Aorta (tissue), 5 donors: Measurements from ENCODE around the gene ABCD2. TPM values are rescaled to one million over a fixed set of nuclear protein-coding genes. Genes with fewer than 3 reads are reported as not detected.

Experiments
- ATAC-seq: fragments of 200-7000 bp; cut with Tn5 transposase; one replicate; pipeline ENCODE4 v1.9.1; 2022; ENCODE audit warnings: moderate library complexity; ENCODE audit not compliant: low FRiP score
- DNase-seq, 2 donors: peaks; one replicate each; pipeline ENCODE4 v3.0.0-alpha.2; 2020
- H3K27ac ChIP-seq, 2 donors: one replicate each; pipeline ENCODE4 v1.5.1; 2013; ENCODE audit warnings: low read length in 2 of 2, mild to moderate bottlenecking in 2 of 2, moderate library complexity in 2 of 2, control low read depth in 1 of 2, inconsistent platforms in 1 of 2, low read depth in 1 of 2
- H3K27me3 ChIP-seq, 2 donors: one replicate each; pipeline ENCODE4 v1.6.1; 2013; ENCODE audit warnings: control low read depth in 1 of 2, low read length in 1 of 2, mild to moderate bottlenecking in 1 of 2, moderate library complexity in 1 of 2; ENCODE audit not compliant: insufficient read depth in 2 of 2, control insufficient read depth in 1 of 2
- H3K36me3 ChIP-seq, 2 donors: one replicate each; pipeline ENCODE4 v1.6.1; 2013; ENCODE audit warnings: control low read depth in 1 of 2, low read length in 1 of 2, mild to moderate bottlenecking in 1 of 2; ENCODE audit not compliant: insufficient read depth in 2 of 2, control insufficient read depth in 1 of 2
- H3K4me1 ChIP-seq, 2 donors: one replicate each; pipeline ENCODE4 v1.6.1; 2013; ENCODE audit warnings: low read length in 2 of 2, control low read depth in 1 of 2, mild to moderate bottlenecking in 1 of 2, moderate library complexity in 1 of 2; ENCODE audit not compliant: insufficient read depth in 2 of 2, control insufficient read depth in 1 of 2
- H3K4me3 ChIP-seq, 2 donors: one replicate each; pipeline ENCODE4 v1.5.1; 2013; ENCODE audit warnings: low read length in 2 of 2, control low read depth in 1 of 2, mild to moderate bottlenecking in 1 of 2
- H3K9me3 ChIP-seq: one replicate; pipeline ENCODE4 v1.6.1; 2013; ENCODE audit warnings: mild to moderate bottlenecking, low read length; ENCODE audit not compliant: control insufficient read depth
- WGBS, 2 donors: extraction: QIAGEN DNeasy Blood & Tissue Kit; methylation state at CpG; one replicate each; pipeline ENCODE4 v1.1.7; 2013; 5-methylcytosine and 5-hydroxymethylcytosine counted together
- intact Hi-C, 2 donors: fragments of 100-400 bp; cut with DNase I; formaldehyde crosslinking; loops; one replicate each; pipeline versions ENCODE4 v1.14.2 to v1.15.0; 2022
- polyA plus RNA-seq, 2 donors: library from polyadenylated mRNA; stranded (reverse); fragments of 200-250 nt; gene quantifications; one replicate each; pipeline ENCODE4 v1.2.3, GENCODE V29; 2013
- total RNA-seq, 2 donors: library from RNA; stranded (reverse); fragmentation: NEBNext Ultra II Directional; extraction: Animal tissue kit (Norgen Biotek cat#: 25700); gene quantifications; one replicate each; pipeline ENCODE4 v1.2.1, GENCODE V29; 2021
- donor health status: healthy with polysubstance abuse.
- donor health status: Bipolar disorder and iron deficiency.
- donor health status: DM: no; HTN: no; CAD: no.
- donor health status: DM: no; HTN: no; CAD: no.
- donor health status: DM: yes; HTN: yes; CAD: no.

The ABCD2 gene
- total and polyA plus RNA-seq, 4 donors: 0.03 to 0.75 (median 0.34) TPM

DNA sequence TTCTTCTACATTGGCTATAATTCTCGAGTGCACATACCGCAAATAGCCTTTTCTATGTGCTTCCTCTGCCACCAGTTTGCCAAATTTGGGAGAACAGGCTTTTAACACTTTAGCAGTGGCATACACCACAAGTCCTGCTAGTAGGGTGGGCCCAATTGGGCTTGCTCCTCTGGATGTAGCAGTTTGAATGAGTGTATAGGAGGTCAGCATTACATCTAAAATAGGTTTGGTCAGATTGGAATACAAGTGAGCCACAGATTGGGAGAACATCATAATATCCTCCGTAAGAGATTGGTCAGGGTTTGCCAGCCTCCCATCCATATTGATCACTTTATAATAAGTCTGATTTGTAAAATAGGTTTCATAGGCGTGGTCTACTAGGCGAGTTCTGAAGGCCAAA is 902 bp downstream of the ABCD2 start:
- 51 to 55% methylated on average over 5 of the region's 5 CpGs for WGBS, 2 donors

DNA sequence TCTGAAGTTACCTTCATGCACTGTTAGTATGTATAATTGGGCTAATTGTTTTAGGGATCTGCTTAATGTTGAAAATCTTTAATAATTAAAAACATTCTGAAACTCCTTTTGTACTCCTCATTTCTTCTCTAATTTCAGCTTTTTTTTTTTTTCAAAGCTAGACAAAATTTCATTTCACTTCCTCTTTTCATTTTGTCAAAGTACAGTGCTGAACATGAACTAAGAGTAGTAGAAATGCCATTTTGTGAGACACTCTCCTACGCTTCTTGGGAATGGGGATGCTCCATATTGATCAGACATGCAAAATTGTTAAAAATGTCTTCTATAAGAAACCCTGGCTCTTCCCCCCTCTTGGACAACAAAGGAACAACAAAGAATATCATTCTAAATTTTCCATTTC is 1.7 kb downstream of the ABCD2 start:
- Histone ChIP-seq H3K27me3 (no peaks in the 10 kb centered on the region), H3K36me3 (no peaks in the 10 kb centered on the region), H3K4me1 (peaks cover 0 to 2% of the 10 kb centered on the region in 2 donors), H3K27ac (no peak overlapping the region), H3K9me3 (peaks cover 1% of the 10 kb centered on the region), H3K4me3 (no peak overlapping the region)
- DNase-seq: no peak
- intact Hi-C loops: no loop called here
- 91% methylated on average over 1 of the region's 1 CpG for WGBS, 2 donors
- ATAC-seq: no peak

More for the DNA sequence above, 902 bp downstream of the ABCD2 start:
- no peaks in the 10 kb centered on the region for H3K36me3 ChIP-seq
- no peak for ATAC-seq
- peaks cover 1% of the 10 kb centered on the region for H3K9me3 ChIP-seq
- H3K4me1 ChIP-seq: peaks cover 0 to 2% of the 10 kb centered on the region in 2 donors
- no peak overlapping the region for H3K4me3 ChIP-seq
- intact Hi-C loops: no loop called here
- no peak overlapping the region for H3K27ac ChIP-seq
- H3K27me3 ChIP-seq: no peaks in the 10 kb centered on the region
- no peak for DNase-seq

DNA sequence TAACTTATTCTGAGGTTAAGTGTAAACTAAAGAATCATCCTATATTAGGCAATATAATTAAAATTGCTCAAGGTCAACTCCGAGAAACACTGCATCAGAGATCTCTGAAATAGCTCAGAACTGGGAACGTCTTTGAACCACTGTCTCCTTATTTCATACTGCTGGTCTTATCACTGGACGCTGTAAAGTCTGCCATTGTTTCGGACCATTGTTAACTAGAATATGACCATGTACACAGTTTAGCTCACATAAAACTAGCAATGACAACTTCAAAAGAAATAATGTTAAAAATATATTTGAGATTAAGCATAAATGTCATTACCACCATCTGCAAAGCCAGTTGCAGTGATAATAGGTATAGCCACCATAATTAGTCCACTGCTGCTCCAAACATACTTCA is 2.9 kb downstream of the ABCD2 start:
- Histone ChIP-seq H3K4me1 (no peaks in the 10 kb centered on the region), H3K27me3 (no peaks in the 10 kb centered on the region), H3K9me3 (no peaks in the 10 kb centered on the region), H3K27ac (no peak overlapping the region), H3K4me3 (no peak overlapping the region), H3K36me3 (no peaks in the 10 kb centered on the region)
- 86 to 90% methylated on average over 4 of the region's 4 CpGs for WGBS, 2 donors
- DNase-seq (no peak), ATAC-seq (no peak)
- intact Hi-C loops: no loop called here

DNA sequence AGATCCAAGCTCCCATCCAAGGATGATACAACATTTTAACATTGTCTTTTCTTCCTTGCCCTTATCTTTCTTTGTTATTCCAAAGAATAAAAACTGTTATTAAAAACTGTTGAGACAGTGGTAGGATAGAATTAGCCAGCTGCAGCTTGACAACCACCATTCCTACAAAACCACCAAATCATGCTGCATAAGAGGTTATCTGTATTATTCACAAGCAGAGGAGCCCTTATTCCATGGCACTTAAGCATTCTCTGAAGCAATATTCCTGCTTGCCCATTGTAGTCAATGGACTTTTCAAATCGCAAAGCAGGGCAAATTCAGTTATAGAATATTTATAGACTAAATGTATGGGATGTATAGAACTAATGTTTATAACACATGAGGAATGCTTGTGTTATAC is 3.4 kb downstream of the ABCD2 start:
- 87 to 95% methylated on average over 1 of the region's 1 CpG for WGBS, 2 donors
- DNase-seq: no peak
- intact Hi-C loops: no loop called here
- H3K36me3 ChIP-seq: no peaks in the 10 kb centered on the region
- no peaks in the 10 kb centered on the region for H3K27me3 ChIP-seq
- no peak overlapping the region for H3K27ac ChIP-seq
- H3K9me3 ChIP-seq: no peaks in the 10 kb centered on the region
- no peak overlapping the region for H3K4me3 ChIP-seq
- no peak for ATAC-seq
- no peaks in the 10 kb centered on the region for H3K4me1 ChIP-seq

DNA sequence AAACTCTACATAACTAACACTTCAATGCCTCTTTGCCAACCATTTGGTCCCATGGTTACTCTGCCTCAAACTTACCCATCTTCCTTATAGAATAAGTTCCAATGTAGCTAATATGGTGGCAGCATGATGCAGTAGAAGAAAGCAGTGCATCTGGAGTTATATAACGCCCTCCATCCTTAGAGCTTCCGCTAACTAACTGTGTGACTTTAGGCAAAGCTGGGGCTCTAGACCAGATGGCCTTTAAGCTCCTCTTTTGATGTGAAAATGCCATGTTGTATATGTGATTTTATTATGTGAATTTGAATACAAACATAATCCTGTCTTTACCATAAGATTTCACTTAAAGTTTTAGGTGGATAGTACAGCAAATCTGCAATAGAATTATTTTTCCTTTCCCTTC is 6.1 kb downstream of the ABCD2 start:
- DNase-seq (no peak), ATAC-seq (no peak)
- intact Hi-C loops: no loop called here
- WGBS, 2 donors: 67 to 96% methylated on average over 2 of the region's 2 CpGs
- Histone ChIP-seq H3K27me3 (no peaks in the 10 kb centered on the region), H3K36me3 (no peaks in the 10 kb centered on the region), H3K9me3 (no peaks in the 10 kb centered on the region), H3K27ac (no peak overlapping the region), H3K4me1 (no peaks in the 10 kb centered on the region), H3K4me3 (no peak overlapping the region)

DNA sequence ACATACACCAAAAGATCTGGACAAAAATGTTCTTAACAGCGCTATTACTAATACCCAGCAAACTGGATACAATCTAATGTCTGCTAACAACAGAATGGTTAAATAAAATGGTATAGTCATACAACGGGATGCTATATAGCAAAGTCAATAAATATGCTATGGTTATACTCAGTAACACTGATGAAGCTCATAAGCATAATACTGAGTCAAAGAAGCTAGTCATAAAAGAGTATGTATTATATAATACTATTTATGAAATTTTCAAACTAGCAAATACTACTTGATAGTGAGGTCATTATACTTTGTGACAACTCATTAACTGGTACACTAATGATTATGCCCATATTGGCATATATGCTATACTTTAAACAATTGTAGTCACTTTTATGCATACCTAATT is 7.4 kb downstream of the ABCD2 start:
- H3K4me3 ChIP-seq: no peak overlapping the region
- no peaks in the 10 kb centered on the region for H3K27me3 ChIP-seq
- H3K36me3 ChIP-seq: no peaks in the 10 kb centered on the region
- H3K27ac ChIP-seq: no peak overlapping the region
- DNase-seq: no peak
- intact Hi-C loops: no loop called here
- WGBS, 2 donors: 50 to 73% methylated on average over 2 of the region's 2 CpGs
- H3K9me3 ChIP-seq: no peaks in the 10 kb centered on the region
- no peak for ATAC-seq
- no peaks in the 10 kb centered on the region for H3K4me1 ChIP-seq

DNA sequence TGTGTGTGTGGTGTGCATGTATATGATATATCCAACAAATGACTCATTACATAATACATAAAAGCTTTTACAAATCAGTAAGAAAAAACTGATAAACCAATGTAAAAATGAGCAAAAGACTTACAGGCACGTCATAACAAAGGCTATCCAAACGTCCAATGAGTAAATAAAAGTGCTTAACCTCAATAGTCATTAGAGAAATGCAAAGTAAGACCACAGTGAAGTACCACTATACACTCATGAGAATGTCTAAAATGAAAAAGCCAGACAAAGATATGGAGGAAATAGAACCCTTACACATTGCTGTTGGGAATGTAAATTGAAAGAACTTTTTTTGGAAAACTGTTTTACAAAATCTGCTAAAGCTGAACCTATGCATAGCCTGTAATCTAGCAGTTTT is 7.8 kb downstream of the ABCD2 start:
- ATAC-seq (no peak), DNase-seq (no peak)
- no peaks in the 10 kb centered on the region for H3K9me3 ChIP-seq
- intact Hi-C loops: no loop called here
- no peak overlapping the region for H3K4me3 ChIP-seq
- WGBS, 2 donors: 46 to 60% methylated on average over 2 of the region's 2 CpGs
- no peaks in the 10 kb centered on the region for H3K4me1 ChIP-seq
- H3K27ac ChIP-seq: no peak overlapping the region
- H3K27me3 ChIP-seq: no peaks in the 10 kb centered on the region
- H3K36me3 ChIP-seq: no peaks in the 10 kb centered on the region

DNA sequence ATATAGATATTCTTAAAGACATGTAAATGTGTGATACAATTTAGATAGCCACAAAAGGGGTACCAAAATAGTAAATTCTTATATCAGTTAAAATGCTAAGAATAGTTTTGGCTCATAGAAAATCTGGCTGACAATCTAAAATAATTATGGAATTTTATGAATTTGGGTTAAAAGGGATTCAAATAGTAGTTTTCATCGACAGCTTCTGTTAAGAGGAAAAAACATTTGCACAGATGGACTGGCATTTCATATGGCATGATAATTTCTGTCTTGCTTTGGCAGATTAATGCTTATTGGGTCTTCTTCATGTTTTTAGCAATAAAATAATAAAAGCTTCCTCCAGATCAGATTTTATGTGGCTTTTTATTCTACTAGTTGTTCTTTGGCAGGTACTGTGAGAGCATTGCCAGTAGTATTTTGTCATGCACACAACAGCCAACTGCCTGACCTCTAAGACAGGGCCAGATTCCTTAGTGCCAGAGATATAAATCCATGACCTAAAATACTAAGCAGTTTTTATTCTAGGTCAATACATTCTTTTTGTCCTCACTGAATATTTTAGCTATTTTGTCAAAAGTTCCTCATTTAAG is 9.1 kb downstream of the ABCD2 start:
- DNase-seq (no peak), ATAC-seq (no peak)
- Histone ChIP-seq H3K9me3 (no peaks in the 10 kb centered on the region), H3K4me3 (no peak overlapping the region), H3K27me3 (no peaks in the 10 kb centered on the region), H3K4me1 (no peaks in the 10 kb centered on the region), H3K36me3 (no peaks in the 10 kb centered on the region), H3K27ac (no peak overlapping the region)
- intact Hi-C loops: no loop called here
- 56 to 64% methylated on average over 1 of the region's 1 CpG for WGBS, 2 donors

DNA sequence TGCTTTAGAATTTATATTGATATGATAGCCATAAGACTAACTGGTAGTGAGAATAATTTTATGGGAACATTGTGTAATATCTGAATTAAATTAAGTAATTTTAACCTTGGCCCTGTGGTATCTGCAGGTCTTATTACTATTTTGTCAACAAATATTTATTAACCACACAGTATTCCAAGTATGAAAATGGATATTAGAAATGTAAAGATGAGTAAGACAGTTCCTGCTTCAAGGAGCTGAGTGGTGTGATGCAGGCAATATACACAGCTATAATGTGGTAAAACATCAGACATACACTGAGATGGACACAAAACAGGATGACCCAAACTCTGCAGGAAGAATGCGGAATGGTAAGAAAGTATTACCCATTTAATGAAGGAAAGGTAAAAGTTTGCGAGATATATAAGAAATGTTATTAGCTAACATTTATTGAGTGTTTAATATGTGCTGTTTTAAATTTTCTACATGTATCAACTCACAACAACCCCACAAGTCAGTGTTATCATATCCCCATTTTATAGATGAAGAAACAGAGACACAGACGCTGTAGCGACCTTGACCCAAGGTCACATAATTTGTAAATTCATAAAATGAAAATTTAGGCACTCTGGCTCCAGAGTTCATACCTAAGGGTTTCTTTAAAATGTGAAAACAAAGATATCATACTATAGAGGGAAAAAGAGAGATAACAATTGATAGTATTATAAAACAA is 12.7 kb downstream of the ABCD2 start:
- no peaks in the 10 kb centered on the region for H3K36me3 ChIP-seq
- no peak overlapping the region for H3K27ac ChIP-seq
- H3K4me1 ChIP-seq: no peaks in the 10 kb centered on the region
- no peak overlapping the region for H3K4me3 ChIP-seq
- 92 to 96% methylated on average over 4 of the region's 4 CpGs for WGBS, 2 donors
- DNase-seq (no peak), ATAC-seq (no peak)
- H3K27me3 ChIP-seq: no peaks in the 10 kb centered on the region
- intact Hi-C loops: no loop called here
- H3K9me3 ChIP-seq: no peaks in the 10 kb centered on the region
